Rectal smooth muscle tissue (tissue), 1 donor: ENCODE data around the gene KCNIP2.

ENCODE experiments used
- H3K27ac ChIP-seq: one replicate; pipeline ENCODE4 v1.7.0; 2013; ENCODE audit warnings: low read depth, low read length, inconsistent platforms
- H3K27me3 ChIP-seq: one replicate; pipeline ENCODE4 v1.7.0; 2013; ENCODE audit warnings: low read length; ENCODE audit not compliant: control insufficient read depth, insufficient read depth
- H3K36me3 ChIP-seq: one replicate; pipeline ENCODE4 v1.7.0; 2013; ENCODE audit warnings: low read length; ENCODE audit not compliant: control insufficient read depth, insufficient read depth
- H3K4me1 ChIP-seq: one replicate; pipeline ENCODE4 v1.7.0; 2013; ENCODE audit warnings: low read length; ENCODE audit not compliant: control insufficient read depth, insufficient read depth
- H3K4me3 ChIP-seq: one replicate; pipeline ENCODE4 v1.7.0; 2013; ENCODE audit warnings: low read length
- H3K9ac ChIP-seq: one replicate; pipeline ENCODE4 v1.7.0; 2013; ENCODE audit warnings: low read length

Gene KCNIP2

GRCh38 chr10:101830322-101831168 is 13.1 kb downstream of the KCNIP2 start:
- peak overlapping the region; percentile 83 for H3K4me3 ChIP-seq
- peak overlapping the region; percentile 44 for H3K27ac ChIP-seq
- H3K9ac ChIP-seq, result peak overlapping the region; percentile 69

DNA sequence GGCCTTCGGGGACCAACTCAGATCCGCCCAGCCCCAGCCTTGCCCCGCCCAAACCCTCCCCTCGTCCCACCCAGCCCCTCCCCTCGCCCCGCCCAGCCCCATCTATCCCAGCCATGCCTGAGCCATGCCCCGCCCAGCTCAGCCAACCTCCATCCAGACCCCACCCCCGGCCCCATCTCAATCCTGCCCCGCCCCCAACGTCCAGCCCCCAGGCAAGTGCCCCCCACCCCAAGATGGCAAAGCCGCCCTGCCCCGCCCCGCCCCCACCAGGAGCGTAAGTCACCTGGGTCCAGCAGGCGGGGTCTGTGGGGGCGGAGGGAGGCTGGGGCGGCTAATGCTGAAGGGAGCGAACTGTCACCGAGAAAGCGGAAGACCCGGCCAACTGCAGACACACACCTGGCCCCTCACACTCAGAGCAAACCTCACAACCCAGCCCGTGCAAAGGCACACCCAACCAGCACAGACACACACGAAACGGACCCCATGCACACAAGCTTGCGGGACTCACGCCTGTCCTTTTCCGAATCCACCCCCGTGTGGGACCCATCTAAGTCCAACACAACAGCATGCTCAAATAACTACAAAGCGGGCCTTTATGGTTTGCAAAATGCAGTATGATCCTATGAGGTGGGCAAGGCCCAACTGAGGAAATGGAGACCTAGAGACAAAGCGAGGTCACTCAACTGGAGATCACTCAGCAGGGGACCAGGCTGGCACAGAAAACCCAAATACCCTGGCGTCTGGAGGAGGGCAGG is 13.9 kb downstream of the KCNIP2 start:
- no peaks in the 10 kb centered on the region for H3K36me3 ChIP-seq
- no peaks in the 10 kb centered on the region for H3K27me3 ChIP-seq
- peak overlapping the region; percentile 44 for H3K27ac ChIP-seq
- peaks cover 5% of the 10 kb centered on the region for H3K4me1 ChIP-seq
- no peak overlapping the region for H3K9ac ChIP-seq
- peak overlapping the region; percentile 83 for H3K4me3 ChIP-seq

More at GRCh38 chr10:101830322-101831168, 13.1 kb downstream of the KCNIP2 start:
- Histone ChIP-seq H3K36me3 (no peaks in the 10 kb centered on the region), H3K27me3 (no peaks in the 10 kb centered on the region), H3K4me1 (peaks cover 5% of the 10 kb centered on the region)

GRCh38 chr10:101828766-101829551 is 14.6 kb downstream of the KCNIP2 start:
- Histone ChIP-seq H3K4me1 (peaks cover 5% of the 10 kb centered on the region), H3K9ac (no peak overlapping the region), H3K27me3 (no peaks in the 10 kb centered on the region), H3K4me3 (no peak overlapping the region), H3K36me3 (no peaks in the 10 kb centered on the region), H3K27ac (no peak overlapping the region)

DNA sequence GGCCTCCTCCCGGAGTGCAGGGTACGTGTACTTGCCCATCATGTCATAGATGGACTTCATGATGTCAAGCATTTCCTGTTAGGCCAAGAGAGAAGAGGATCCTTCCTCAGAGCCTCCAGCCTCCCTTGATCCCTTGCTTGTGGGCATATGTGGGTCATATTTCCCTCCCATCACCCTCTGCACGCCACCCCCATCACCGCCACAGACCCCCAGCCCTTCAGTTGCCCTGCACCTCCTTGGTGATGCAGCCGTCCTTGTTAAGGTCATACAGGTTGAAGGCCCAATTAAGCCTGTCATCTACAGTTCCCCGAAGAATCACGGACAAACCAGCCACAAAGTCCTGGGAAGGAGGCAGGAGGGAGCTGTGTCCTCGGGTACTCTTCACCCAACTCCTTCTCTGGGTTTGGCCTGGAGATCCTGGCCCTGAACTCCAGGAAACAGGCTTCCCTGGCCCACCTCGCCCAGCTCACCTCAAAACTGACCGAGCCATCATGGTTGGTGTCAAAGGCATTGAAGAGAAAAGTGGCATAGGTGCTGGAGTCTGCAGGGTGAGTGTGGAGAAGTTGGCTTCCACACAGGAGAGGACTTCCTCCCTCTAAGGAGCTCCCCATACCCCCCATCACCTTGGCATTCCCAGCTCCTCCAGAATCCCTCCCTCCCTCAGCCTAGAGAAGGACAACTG is 15.5 kb downstream of the KCNIP2 start:
- Histone ChIP-seq H3K4me1 (peaks cover 5% of the 10 kb centered on the region), H3K9ac (no peak overlapping the region), H3K4me3 (no peak overlapping the region), H3K27me3 (no peaks in the 10 kb centered on the region), H3K36me3 (no peaks in the 10 kb centered on the region), H3K27ac (no peak overlapping the region)

- Histone ChIP-seq H3K27ac (no peak overlapping the region), H3K9ac (no peak overlapping the region), H3K27me3 (no peaks in the 10 kb centered on the region), H3K4me1 (peaks cover 5% of the 10 kb centered on the region), H3K36me3 (no peaks in the 10 kb centered on the region), H3K4me3 (no peak overlapping the region)
Observed at GRCh38 chr10:101826852-101827434, 16.7 kb downstream of the KCNIP2 start.

DNA sequence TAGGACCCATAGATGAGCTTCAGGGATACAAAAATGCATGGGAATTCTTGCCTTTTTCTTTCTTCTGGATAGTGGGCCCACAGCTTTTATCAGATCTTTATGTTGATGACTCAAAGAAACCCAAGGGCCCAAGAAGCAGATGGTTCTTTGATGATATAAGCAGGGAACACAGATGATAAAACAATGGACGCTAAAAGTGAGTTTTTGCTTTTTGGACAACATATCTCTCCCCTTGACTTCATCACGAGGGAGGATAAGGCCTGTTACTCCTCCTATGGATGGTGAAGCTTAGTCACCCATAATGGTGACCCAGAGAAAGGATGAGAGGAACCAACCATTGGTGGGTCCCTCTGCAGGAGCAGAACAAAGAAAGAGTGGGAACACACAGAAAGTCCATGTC is 18.9 kb downstream of the KCNIP2 start:
- no peak overlapping the region for H3K4me3 ChIP-seq
- no peak overlapping the region for H3K27ac ChIP-seq
- H3K36me3 ChIP-seq, result no peaks in the 10 kb centered on the region
- no peak overlapping the region for H3K9ac ChIP-seq
- no peaks in the 10 kb centered on the region for H3K4me1 ChIP-seq
- H3K27me3 ChIP-seq, result no peaks in the 10 kb centered on the region

DNA sequence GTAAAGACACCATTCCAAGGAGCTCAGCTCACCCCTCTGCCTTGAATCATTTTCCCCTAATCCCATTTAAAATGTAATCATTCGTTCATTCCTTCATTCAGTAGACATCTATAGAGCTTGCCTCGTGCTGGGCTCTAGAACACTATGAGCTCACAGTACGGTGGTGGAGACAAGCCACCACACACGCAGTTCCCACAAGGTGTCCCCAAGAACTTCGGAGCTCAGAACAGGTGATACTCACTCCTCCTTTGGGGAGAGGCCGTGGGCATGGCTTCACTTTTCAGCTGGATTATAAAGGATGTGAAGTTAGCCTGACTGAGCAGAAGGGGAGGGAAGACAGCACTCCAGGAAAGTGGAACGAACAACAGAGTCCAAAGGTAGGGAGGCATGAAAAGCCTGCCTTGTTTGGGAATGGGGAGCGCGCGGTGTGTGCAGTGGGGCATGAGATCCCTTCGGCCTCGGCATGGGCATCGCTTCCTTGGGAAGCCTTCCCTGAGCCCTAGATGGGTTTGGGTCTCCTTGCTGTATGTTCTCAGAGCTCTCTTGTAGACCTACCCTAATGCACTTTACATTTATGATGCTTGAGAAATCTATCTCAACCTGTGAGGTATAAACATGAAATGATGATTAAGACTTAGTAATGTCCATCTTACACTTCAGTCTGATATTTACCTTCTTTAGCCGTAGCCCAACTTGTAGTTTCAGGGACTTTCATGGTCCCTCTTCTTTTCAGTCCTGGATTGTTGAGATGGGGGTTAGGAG is 24.5 kb downstream of the KCNIP2 start:
- peak overlapping the region; percentile 72 for H3K4me3 ChIP-seq
- no peak overlapping the region for H3K9ac ChIP-seq
- H3K27ac ChIP-seq, result peak overlapping the region; percentile 96
- H3K27me3 ChIP-seq, result no peaks in the 10 kb centered on the region
- peaks cover 2% of the 10 kb centered on the region for H3K36me3 ChIP-seq
- H3K4me1 ChIP-seq, result peaks cover 11% of the 10 kb centered on the region

- Histone ChIP-seq H3K4me1 (peaks cover 11% of the 10 kb centered on the region), H3K36me3 (peaks cover 2% of the 10 kb centered on the region), H3K4me3 (peak within 1 kb of the TSS; percentile 99), H3K27ac (peak within 1 kb of the TSS; percentile 96), H3K27me3 (no peaks in the 10 kb centered on the region), H3K9ac (peak within 1 kb of the TSS; percentile 99)
Observed at GRCh38 chr10:101818119-101818871, 25.3 kb downstream of the KCNIP2 start, which contains the start of gene OGA. OGA (minus strand) TSS chr10:101818444; CDS start chr10:101818022, 422 bp downstream.

- Histone ChIP-seq H3K27me3 (no peaks in the 10 kb centered on the region), H3K36me3 (peaks cover 2% of the 10 kb centered on the region), H3K9ac (peak overlapping the region; percentile 99), H3K27ac (peak overlapping the region; percentile 96), H3K4me3 (peak overlapping the region; percentile 99), H3K4me1 (peaks cover 12% of the 10 kb centered on the region)
Observed at GRCh38 chr10:101817337-101818118, 26.1 kb downstream of the KCNIP2 start.

- Histone ChIP-seq H3K9ac (peak overlapping the region; percentile 29), H3K4me1 (peaks cover 14% of the 10 kb centered on the region), H3K27ac (peak overlapping the region; percentile 96), H3K27me3 (no peaks in the 10 kb centered on the region), H3K4me3 (peak overlapping the region; percentile 99), H3K36me3 (peaks cover 2% of the 10 kb centered on the region)
Observed at GRCh38 chr10:101816913-101817336, 26.7 kb downstream of the KCNIP2 start.
